Measurements from ENCODE around the gene PRKCZ. TPM values are rescaled to one million over a fixed set of nuclear protein-coding genes. Genes with fewer than 3 reads are reported as not detected.

Gene PRKCZ
- total RNA-seq: 0.15 and 2.3 TPM in 2 replicates

DNA sequence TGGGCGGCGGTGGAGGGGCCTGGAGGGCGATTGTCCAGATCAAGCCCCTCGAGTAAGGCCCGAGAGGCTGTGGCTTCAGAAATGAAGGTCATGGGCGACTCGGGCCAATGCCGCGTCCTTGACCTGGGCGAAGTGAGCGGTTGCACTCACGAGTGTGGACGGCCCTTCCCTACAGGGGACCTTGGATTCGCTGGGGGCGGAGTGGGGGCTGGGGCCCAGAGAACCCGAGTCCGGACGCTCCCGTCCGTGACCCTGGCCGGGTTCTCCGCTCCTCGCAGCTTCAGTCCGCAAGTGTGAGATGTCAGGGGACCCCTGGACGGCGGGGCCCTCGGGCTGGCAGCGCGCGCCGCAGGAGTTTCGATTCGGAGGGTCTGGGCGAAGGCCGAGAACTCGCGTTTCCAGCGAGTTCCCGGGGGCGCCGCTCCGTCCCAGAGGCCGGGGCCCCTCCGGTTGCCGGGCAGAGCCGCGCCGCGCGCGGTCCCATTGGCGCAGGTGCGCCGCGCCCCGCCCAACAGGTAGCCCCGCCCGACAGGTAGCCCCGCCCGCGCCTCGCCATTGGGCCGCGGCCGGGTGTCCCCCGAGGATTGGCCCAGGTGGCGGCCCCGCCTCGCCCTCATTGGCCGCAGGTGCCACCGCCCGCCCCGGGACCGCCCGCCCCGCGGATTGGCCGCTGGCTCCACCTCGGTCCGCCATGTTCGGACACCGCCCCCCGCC, at the start of gene PRKCZ:
PRKCZ (plus strand) TSS at position 694 of the 714 bp plus-strand sequence. CDS start 220 bp downstream, outside the sequence.

DNA sequence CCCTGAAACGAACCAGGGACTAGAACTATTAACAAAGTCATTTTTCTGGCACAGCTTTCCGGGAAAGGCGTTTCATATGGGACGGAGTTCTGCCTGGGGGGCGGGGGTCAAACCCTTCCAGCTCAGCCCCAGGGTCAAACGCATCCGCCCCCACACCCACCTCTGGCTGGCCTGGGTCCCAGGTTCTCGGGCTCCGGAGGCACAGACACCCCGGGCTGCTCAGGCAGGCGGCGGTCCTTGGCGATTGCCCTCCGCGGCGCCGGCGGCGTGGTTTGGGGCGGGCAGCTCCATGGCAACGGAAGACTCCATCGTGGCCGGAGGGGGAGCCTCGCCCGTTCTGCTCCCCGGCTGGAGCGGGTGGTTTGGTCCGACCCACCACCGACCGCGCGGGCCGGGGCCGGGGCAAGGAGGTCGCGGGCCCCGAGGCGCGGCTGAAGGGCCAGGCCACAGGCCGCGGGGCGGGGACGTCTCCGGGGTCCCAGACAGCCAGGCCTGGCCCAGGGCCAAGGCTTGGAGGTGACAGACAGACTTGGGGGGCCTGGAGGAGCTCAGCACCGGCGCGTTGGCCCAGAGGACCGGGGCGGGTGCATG, 46.6 kb upstream of the PRKCZ start, which contains the start of gene CFAP74:
CFAP74 (minus strand) TSS at position 246 of the 591 bp plus-strand sequence. CDS start 12,830 bp downstream, outside the sequence.

DNA sequence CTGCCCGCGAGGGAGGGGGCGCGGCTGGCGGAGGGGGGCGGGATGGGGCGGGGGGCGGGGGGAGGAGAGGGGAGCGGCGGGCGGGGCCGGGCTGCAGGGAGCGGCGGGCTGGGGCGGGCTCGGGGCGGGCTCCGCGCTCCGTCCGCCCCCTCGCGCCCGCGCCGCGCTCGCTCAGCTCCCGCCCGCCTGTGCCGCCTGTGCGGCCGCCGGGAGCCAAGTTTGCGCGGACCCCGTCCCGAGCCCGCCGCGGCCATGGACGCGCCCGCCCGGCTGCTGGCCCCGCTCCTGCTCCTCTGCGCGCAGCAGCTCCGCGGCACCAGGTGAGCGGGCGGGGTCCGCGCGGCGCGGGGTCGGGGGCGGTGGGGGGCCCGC, 31.1 kb upstream of the PRKCZ start, which contains the start of gene GABRD:
GABRD (plus strand) TSS at position 174 of the 372 bp plus-strand sequence; CDS start at position 253, 79 bp downstream.

DNA sequence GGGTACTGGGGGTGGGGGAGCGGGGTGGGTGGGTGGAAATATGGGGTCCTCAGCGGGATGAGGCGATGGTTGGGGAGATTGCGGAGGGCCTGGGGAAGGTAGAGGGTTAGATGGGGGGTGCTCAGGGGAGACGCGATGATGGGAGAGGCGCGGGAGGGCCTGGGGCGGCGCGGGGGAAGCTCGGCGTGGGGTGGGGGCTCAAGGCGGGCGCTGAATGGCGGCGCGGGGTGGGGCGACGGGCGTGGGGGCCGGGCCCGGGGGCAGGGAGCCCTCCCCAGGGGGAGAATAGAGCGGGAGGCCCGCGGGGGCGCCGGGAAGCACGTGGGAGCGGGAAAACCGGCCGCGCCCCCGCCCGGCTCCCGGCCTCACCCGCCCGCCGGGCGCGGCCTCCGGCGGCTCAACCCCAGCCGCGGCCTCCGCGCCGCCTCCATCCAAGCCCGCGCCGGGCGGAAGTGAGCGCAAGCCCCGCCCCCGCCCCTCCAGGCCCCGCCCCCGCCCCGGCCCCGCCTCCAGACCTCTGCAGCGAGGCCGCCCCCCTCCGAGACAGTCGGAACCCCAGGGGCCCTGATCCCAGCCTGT, 144.2 kb downstream of the PRKCZ start, which contains the start of gene FAAP20:
FAAP20 (minus strand) TSS at position 454 of the 579 bp plus-strand sequence; CDS start at position 431, 23 bp downstream.

DNA sequence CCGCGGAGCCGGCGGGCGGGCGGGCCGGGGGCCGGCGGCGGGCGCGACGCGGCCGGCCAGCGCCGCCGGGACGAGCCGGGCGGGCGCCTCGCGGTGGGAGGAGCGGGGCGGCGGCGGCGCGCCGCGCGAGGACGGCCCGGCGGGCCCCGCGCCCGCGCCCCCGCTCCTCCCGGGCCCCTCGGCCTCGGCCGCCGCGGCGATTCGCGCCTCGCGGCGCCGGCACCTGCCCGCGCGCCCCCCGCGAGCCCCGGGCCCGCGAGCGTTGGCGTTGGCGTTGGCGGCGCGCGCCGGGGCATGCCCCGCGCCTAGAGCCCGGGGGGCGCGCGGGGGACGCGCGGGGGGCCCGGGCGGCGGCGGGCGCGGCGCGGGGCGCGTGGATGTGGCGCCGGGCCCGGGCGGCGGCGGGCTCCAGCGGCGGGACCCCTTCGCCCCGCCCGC, 178.0 kb downstream of the PRKCZ start, which contains the start of gene SKI:
SKI (plus strand) TSS at position 163 of the 438 bp plus-strand sequence. CDS start 448 bp downstream, outside the sequence.

Other genes starting within 250 kb of the PRKCZ start
- gene GNB1, start 159.3 kb upstream of the PRKCZ start, total RNA-seq: 100 and 103 TPM in 2 replicates
- gene CALML6, start 135.2 kb upstream of the PRKCZ start, total RNA-seq: 0.10 and 0.44 TPM in 2 replicates
- gene TMEM52, start 131.1 kb upstream of the PRKCZ start, total RNA-seq: 13.5 TPM in 1 of 2 replicates, not detected in the other
- not detected in 2 replicates for gene CFAP74, start 46.6 kb upstream of the PRKCZ start, total RNA-seq
- 0.37 TPM in 1 of 2 replicates, not detected in the other for gene GABRD, start 31.1 kb upstream of the PRKCZ start, total RNA-seq
- gene FAAP20, start 144.4 kb downstream of the PRKCZ start, total RNA-seq: 32.1 and 32.9 TPM in 2 replicates
- 62.8 and 70.0 TPM in 2 replicates for gene SKI, start 177.9 kb downstream of the PRKCZ start, total RNA-seq